GM23338 (cell line): Measurements from ENCODE around the gene ZDHHC12. TPM values are rescaled to one million over a fixed set of nuclear protein-coding genes. Genes with fewer than 3 reads are reported as not detected.

ENCODE experiments used
- EZH2 ChIP-seq: fragments of 200-600 bp; sonication (generic); IDR thresholded peaks from one replicate; pipeline ENCODE4 v1.8.0; 2017; ENCODE audit warnings: antibody characterized with exemption, mild to moderate bottlenecking, low read depth; ENCODE audit not compliant: unreplicated experiment
- EZH2phosphoT487 ChIP-seq: fragments of 200-600 bp; sonication (generic); IDR thresholded peaks from one replicate; pipeline ENCODE4 v1.8.1; 2018; ENCODE audit warnings: antibody characterized with exemption; ENCODE audit not compliant: unreplicated experiment
- NANOG ChIP-seq: IDR thresholded peaks from 2 replicates; pipeline ENCODE4 v1.6.1; 2016; ENCODE audit warnings: antibody characterized with exemption, borderline replicate concordance
- REST ChIP-seq: IDR thresholded peaks from one replicate; pipeline ENCODE4 v1.6.1; 2018; ENCODE audit warnings: antibody characterized with exemption; ENCODE audit not compliant: unreplicated experiment
- ZNF462 ChIP-seq: fragments of 250-450 bp; sonication (Bioruptor Pico); IDR thresholded peaks from 2 replicates; pipeline ENCODE4 v1.5.0; 2020; ENCODE audit warnings: mild to moderate bottlenecking, moderate library complexity
- polyA plus RNA-seq: library from polyadenylated mRNA; unstranded; fragments of >200 nt; fragmentation: Nextera tagmentation; extraction: Ambion mirVana; gene quantifications from 2 replicates; pipeline ENCODE4 v1.2.1, GENCODE V29; 2016
- total RNA-seq: library from RNA; depleted of rRNA; stranded (reverse); fragments of >200 nt; shearing (Covaris generic); gene quantifications from 2 replicates; pipeline ENCODE4 v1.2.3, GENCODE V29; 2014

Gene ZDHHC12
- total and polyA plus RNA-seq, 2 experiments from 2014 or later, result 47.5 to 54.1 TPM

- TF ChIP-seq ZNF462, result no peak
- no peak for TF ChIP-seq EZH2phosphoT487
- TF ChIP-seq EZH2, result no peak
- TF ChIP-seq NANOG, result no peak
- no peak for TF ChIP-seq REST
Measured at GRCh38 chr9:128689293-128689774, 34.6 kb downstream of the ZDHHC12 start (continued).
